GM21360 (cell line): Measurements from ENCODE around the gene PLPPR4.
"Not testable (repeated sequence)": the region's sequence is repeated elsewhere in the genome, so short reads cannot be mapped to it uniquely, and the experiment has no call there.

Experiments used
- ATAC-seq: cut with Tn5 transposase; IDR thresholded peaks from one replicate; pipeline ENCODE4 v1.9.1; 2021; ENCODE audit warnings: mild to moderate bottlenecking, moderate library complexity; ENCODE audit not compliant: unreplicated experiment

Gene PLPPR4

GRCh38 chr1:99266726-99267125 is 2.4 kb downstream of the PLPPR4 start:
- no peak for ATAC-seq

- no peak for ATAC-seq
Observed at GRCh38 chr1:99268021-99268420, 3.7 kb downstream of the PLPPR4 start.

- no peak for ATAC-seq
Observed at GRCh38 chr1:99269321-99269720, 5.0 kb downstream of the PLPPR4 start.

- ATAC-seq = no peak
Observed at GRCh38 chr1:99270646-99271045, 6.4 kb downstream of the PLPPR4 start.

GRCh38 chr1:99271249-99271648 is 7.0 kb downstream of the PLPPR4 start:
- ATAC-seq = no peak

GRCh38 chr1:99277066-99277465 is 12.8 kb downstream of the PLPPR4 start:
- no peak for ATAC-seq

GRCh38 chr1:99279525-99279924 is 15.2 kb downstream of the PLPPR4 start:
- no peak for ATAC-seq

GRCh38 chr1:99281105-99281504 is 16.8 kb downstream of the PLPPR4 start:
- no peak for ATAC-seq

- no peak for ATAC-seq
Observed at GRCh38 chr1:99282536-99282935, 18.2 kb downstream of the PLPPR4 start.

- not testable (repeated sequence) for ATAC-seq
Observed at GRCh38 chr1:99283521-99283920, 19.2 kb downstream of the PLPPR4 start.

- ATAC-seq = no peak
Observed at GRCh38 chr1:99292886-99293285, 28.6 kb downstream of the PLPPR4 start.

GRCh38 chr1:99297923-99298322 is 33.6 kb downstream of the PLPPR4 start:
- ATAC-seq = no peak

GRCh38 chr1:99304725-99305282 is 40.5 kb downstream of the PLPPR4 start:
- no peak for ATAC-seq

GRCh38 chr1:99305626-99306025 is 41.3 kb downstream of the PLPPR4 start:
- ATAC-seq = no peak

GRCh38 chr1:99306056-99306455 is 41.8 kb downstream of the PLPPR4 start:
- ATAC-seq = no peak

- no peak for ATAC-seq
Observed at GRCh38 chr1:99306644-99307043, 42.4 kb downstream of the PLPPR4 start.

- ATAC-seq = no peak
Observed at GRCh38 chr1:99315305-99315704, 51.0 kb downstream of the PLPPR4 start.

- no peak for ATAC-seq
Observed at GRCh38 chr1:99326215-99326949, 62.1 kb downstream of the PLPPR4 start.

GRCh38 chr1:99327357-99327756 is 63.1 kb downstream of the PLPPR4 start:
- ATAC-seq = no peak

- ATAC-seq = no peak
Observed at GRCh38 chr1:99328171-99328570, 63.9 kb downstream of the PLPPR4 start.

GRCh38 chr1:99331083-99331482 is 66.8 kb downstream of the PLPPR4 start:
- ATAC-seq = no peak

GRCh38 chr1:99331636-99332035 is 67.3 kb downstream of the PLPPR4 start:
- no peak for ATAC-seq

GRCh38 chr1:99332561-99332960 is 68.3 kb downstream of the PLPPR4 start:
- ATAC-seq = no peak
